Measurements from ENCODE around the gene UPK2. TPM values are rescaled to one million over a fixed set of nuclear protein-coding genes. Genes with fewer than 3 reads are reported as not detected.

The UPK2 gene
- total and polyA plus RNA-seq, 2 of the 13 experiments (the other 11 are each of a cell fraction or from before 2014, with no cell fraction given) = not detected

GRCh38 chr11:118918128-118918685 is 37.9 kb upstream of the UPK2 start (continued):
- TF ChIP-seq ZNF407 (CRISPR knock-in tag; IDR thresholded peaks at IDR 0.05; ENCODE audit: not compliant biosample characterization) = no peak
- TF ChIP-seq ZBTB7B (CRISPR knock-in tag; IDR thresholded peaks at IDR 0.05) = peak; percentile 10; the same call in 1 of the 2 replicates
- no peak for TF ChIP-seq HMGXB4 (CRISPR knock-in tag; IDR thresholded peaks at IDR 0.05; ENCODE audit: borderline replicate concordance in 1 of 2, low read depth in 1 of 2)
- TF ChIP-seq AGO2 (optimal IDR thresholded peaks at IDR 0.05; ENCODE audit: low read depth, low read length) = peak; percentile 10
- TF ChIP-seq ZNF224 (CRISPR knock-in tag; IDR thresholded peaks at IDR 0.05) = 0 out of 2 replicates have a peak, but pooled peaks have one; percentile 11
- TF ChIP-seq ZGPAT (CRISPR knock-in tag; IDR thresholded peaks at IDR 0.05) = no peak
- TF ChIP-seq ZNF460 (CRISPR knock-in tag; IDR thresholded peaks at IDR 0.05; ENCODE audit: borderline replicate concordance) = no peak
- TF ChIP-seq MAFG (CRISPR knock-in tag; IDR thresholded peaks at IDR 0.05) = no peak
- TF ChIP-seq ZFP90 (CRISPR knock-in tag; IDR thresholded peaks at IDR 0.05; ENCODE audit: borderline replicate concordance) = no peak
- no peak for TF ChIP-seq PRMT3 (CRISPR knock-in tag; IDR thresholded peaks at IDR 0.05; ENCODE audit: borderline replicate concordance, low read depth)
- no peak for TF ChIP-seq PTBP1 (IDR thresholded peaks at IDR 0.05; ENCODE audit: low read depth, low read length, poor library complexity, severe bottlenecking)
- TF ChIP-seq PHF21A (CRISPR knock-in tag; IDR thresholded peaks at IDR 0.05) = 0 out of 2 replicates have a peak, but pooled peaks have one; percentile 6
- TF ChIP-seq PATZ1 (CRISPR knock-in tag; IDR thresholded peaks at IDR 0.05) = peak; percentile 87
- TF ChIP-seq ELF1 (CRISPR knock-in tag; IDR thresholded peaks at IDR 0.05) = 0 out of 2 replicates have a peak, but pooled peaks have one; percentile 27
- TF ChIP-seq HDAC1 (CRISPR knock-in tag; IDR thresholded peaks at IDR 0.05) = peak; percentile 29; the same call in 1 of the 2 replicates

Measured in HepG2 (cell line).